DND-41 (cell line): ENCODE results near the gene RGL3.

ENCODE experiments used
- ATAC-seq: fragments of 200-7000 bp; cut with Tn5 transposase; 3 replicates; pipeline ENCODE4 v1.9.1; 2021; ENCODE audit warnings: low read depth; ENCODE audit not compliant: insufficient read depth
- DNase-seq: peaks from one replicate; pipeline ENCODE4 v3.0.0-alpha.2; 2020
- H2AFZ ChIP-seq: 2 replicates; pipeline ENCODE4 v1.6.0; 2012; ENCODE audit warnings: low read depth, low read length
- H3K27ac ChIP-seq: 2 replicates; pipeline ENCODE4 v1.5.1; 2012; ENCODE audit warnings: low read length, inconsistent platforms
- H3K27me3 ChIP-seq: fragments of 200-600 bp; sonication (generic); 2 replicates; pipeline ENCODE4 v1.6.0; 2012; ENCODE audit warnings: low read length, mild to moderate bottlenecking, inconsistent platforms; ENCODE audit not compliant: insufficient read depth, poor library complexity
- H3K36me3 ChIP-seq: 2 replicates; pipeline ENCODE4 v1.5.1; 2012; ENCODE audit warnings: low read length, inconsistent platforms; ENCODE audit not compliant: insufficient read depth
- H3K4me1 ChIP-seq: 2 replicates; pipeline ENCODE4 v1.5.1; 2012; ENCODE audit warnings: mild to moderate bottlenecking, low read length; ENCODE audit not compliant: insufficient read depth
- H3K4me2 ChIP-seq: 2 replicates; pipeline ENCODE4 v1.6.0; 2012; ENCODE audit warnings: mild to moderate bottlenecking, moderate library complexity, low read length, inconsistent platforms; ENCODE audit not compliant: insufficient read depth
- H3K4me3 ChIP-seq, 2 experiments: fragments of 200-600 bp in 1 of 2; shearing (Covaris generic) in 1 of 2; 2 replicates each; pipeline ENCODE4 v1.5.1; 2012 to 2016; ENCODE audit warnings: inconsistent platforms in 2 of 2, low read length in 2 of 2, mild to moderate bottlenecking in 2 of 2, low read depth in 1 of 2, moderate library complexity in 1 of 2
- H3K79me2 ChIP-seq: 2 replicates; pipeline ENCODE4 v1.6.0; 2012; ENCODE audit warnings: low read length, inconsistent platforms; ENCODE audit not compliant: insufficient read depth
- H3K9ac ChIP-seq: 2 replicates; pipeline ENCODE4 v1.6.0; 2012; ENCODE audit warnings: low read depth, mild to moderate bottlenecking, inconsistent platforms, low read length, moderate library complexity
- H3K9me3 ChIP-seq: 2 replicates; pipeline ENCODE4 v1.5.1; 2012; ENCODE audit warnings: low read length, moderate library complexity, mild to moderate bottlenecking, inconsistent platforms; ENCODE audit not compliant: insufficient read depth, severe bottlenecking
- H4K20me1 ChIP-seq: 2 replicates; pipeline ENCODE4 v1.6.0; 2012; ENCODE audit warnings: low read length; ENCODE audit not compliant: insufficient read depth
- EZH2 ChIP-seq: IDR thresholded peaks from 3 replicates; pipeline ENCODE4 v1.6.1; 2012; ENCODE audit warnings: borderline replicate concordance, low read depth, mild to moderate bottlenecking, moderate library complexity, low read length, inconsistent platforms; ENCODE audit not compliant: severe bottlenecking
- TF ChIP-seq, protein P1 (sequence below): IDR thresholded peaks from 2 replicates; pipeline ENCODE4 v1.5.1; 2012; ENCODE audit warnings: borderline replicate concordance, low read length, moderate library complexity, mild to moderate bottlenecking; ENCODE audit not compliant: poor library complexity, severe bottlenecking; ENCODE audit errors: extremely low read depth

The RGL3 gene

DNA sequence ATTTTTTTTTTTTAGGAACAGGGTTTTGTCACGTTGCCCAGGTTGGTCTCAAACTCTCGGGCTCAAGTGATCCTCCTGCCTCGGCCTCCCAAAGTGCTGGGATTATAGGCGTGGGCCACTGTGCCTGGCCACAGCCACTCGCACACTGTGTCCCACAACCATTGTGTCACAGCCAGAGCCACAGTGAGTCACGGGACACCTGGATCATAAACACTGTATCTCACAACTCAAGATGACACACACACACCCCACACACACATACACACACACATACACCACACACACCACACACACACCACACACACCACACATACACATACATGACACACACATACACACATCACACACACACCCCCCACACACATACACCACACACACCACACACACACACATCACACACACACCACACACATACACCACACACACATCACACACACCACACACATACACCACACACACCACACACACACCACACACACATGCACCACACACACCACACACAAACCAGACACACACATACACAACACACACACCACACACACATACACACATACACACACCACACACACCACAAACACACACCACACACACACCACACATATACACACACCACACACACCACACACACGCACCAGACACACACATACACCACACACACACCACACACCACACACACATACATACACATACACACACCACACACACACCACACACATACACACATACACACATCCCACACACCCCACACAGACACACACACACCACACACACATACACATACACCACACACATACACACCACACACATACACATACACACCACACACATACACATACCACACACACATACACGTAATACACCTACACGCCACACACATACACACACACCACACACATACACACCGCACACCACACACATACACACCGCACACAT is 45.5 kb upstream of the RGL3 start:
- Histone ChIP-seq H3K36me3 (no peaks in the 10 kb centered on the region), H3K9me3 (no peaks in the 10 kb centered on the region), H3K4me2 (no peak overlapping the region), H3K79me2 (no peaks in the 10 kb centered on the region), H3K9ac (no peak overlapping the region), H3K27me3 (no peaks in the 10 kb centered on the region), H2AFZ (no peak overlapping the region), H3K27ac (no peak overlapping the region), H3K4me1 (no peaks in the 10 kb centered on the region), H4K20me1 (no peaks in the 10 kb centered on the region), H3K4me3 (no peak overlapping the region)
- no peak for DNase-seq
- TF ChIP-seq EZH2, result no peak
- TF ChIP-seq, protein P1, sequence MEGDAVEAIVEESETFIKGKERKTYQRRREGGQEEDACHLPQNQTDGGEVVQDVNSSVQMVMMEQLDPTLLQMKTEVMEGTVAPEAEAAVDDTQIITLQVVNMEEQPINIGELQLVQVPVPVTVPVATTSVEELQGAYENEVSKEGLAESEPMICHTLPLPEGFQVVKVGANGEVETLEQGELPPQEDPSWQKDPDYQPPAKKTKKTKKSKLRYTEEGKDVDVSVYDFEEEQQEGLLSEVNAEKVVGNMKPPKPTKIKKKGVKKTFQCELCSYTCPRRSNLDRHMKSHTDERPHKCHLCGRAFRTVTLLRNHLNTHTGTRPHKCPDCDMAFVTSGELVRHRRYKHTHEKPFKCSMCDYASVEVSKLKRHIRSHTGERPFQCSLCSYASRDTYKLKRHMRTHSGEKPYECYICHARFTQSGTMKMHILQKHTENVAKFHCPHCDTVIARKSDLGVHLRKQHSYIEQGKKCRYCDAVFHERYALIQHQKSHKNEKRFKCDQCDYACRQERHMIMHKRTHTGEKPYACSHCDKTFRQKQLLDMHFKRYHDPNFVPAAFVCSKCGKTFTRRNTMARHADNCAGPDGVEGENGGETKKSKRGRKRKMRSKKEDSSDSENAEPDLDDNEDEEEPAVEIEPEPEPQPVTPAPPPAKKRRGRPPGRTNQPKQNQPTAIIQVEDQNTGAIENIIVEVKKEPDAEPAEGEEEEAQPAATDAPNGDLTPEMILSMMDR, result no peak
- ATAC-seq, result no peak

DNA sequence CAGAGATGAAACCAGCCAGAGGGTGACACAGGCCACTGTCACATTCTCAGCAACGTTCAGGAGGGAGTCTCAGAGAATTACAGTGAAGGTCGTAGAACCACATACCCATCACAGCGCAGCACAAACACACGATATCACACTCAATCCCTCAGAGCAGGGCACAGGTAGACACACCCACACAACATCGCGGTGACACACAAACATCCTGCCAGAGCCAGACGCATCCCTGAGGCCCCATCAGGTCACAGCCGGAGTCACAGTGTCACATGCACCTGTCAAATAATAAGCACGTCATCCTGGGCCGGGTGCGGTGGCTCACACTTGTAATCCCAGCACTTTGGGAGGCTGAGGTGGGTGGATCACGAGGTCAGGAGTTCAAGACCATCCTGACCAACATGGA is 44.3 kb upstream of the RGL3 start:
- TF ChIP-seq EZH2, result no peak
- TF ChIP-seq, protein P1, result no peak
- Histone ChIP-seq H3K4me3 (no peak overlapping the region), H4K20me1 (no peaks in the 10 kb centered on the region), H3K36me3 (no peaks in the 10 kb centered on the region), H3K9ac (no peak overlapping the region), H3K79me2 (no peaks in the 10 kb centered on the region), H3K27me3 (no peaks in the 10 kb centered on the region), H3K4me2 (no peak overlapping the region), H3K9me3 (no peaks in the 10 kb centered on the region), H3K27ac (no peak overlapping the region), H3K4me1 (no peaks in the 10 kb centered on the region), H2AFZ (no peak overlapping the region)
- ATAC-seq, result no peak
- DNase-seq, result no peak

DNA sequence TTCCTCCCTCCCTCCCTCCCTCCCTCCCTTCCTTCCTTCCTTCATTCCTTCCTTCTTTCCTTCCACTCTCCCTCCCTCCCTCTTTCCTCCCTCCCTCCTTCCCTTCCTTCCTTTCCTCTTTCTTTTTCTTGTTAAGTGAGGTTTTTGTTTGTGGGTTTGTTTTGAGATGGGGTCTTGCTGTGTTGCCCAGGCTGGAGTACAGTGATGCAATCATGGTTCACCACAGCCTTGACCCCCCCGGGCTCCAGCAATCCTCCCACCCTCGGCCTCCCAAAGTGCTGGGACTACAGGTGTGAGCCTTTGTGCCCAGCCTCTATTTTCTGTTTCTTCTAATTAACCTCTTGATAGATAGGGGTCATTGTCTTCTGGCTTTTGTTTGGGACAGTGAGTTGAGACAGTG is 42.3 kb upstream of the RGL3 start:
- DNase-seq, result no peak
- no peak overlapping the region for H3K9ac ChIP-seq
- TF ChIP-seq EZH2, result no peak
- TF ChIP-seq, protein P1, result no peak

More for the DNA sequence above, 42.3 kb upstream of the RGL3 start:
- ATAC-seq, result no peak
- Histone ChIP-seq H2AFZ (no peak overlapping the region), H3K36me3 (no peaks in the 10 kb centered on the region), H3K4me3 (no peak overlapping the region), H3K79me2 (no peaks in the 10 kb centered on the region), H3K27me3 (no peaks in the 10 kb centered on the region), H3K4me2 (no peak overlapping the region), H3K4me1 (no peaks in the 10 kb centered on the region), H3K9me3 (no peaks in the 10 kb centered on the region), H3K27ac (no peak overlapping the region), H4K20me1 (no peaks in the 10 kb centered on the region; the same call in 1 of the 2 replicates)
